ENCODE measurements around the gene ISL1. TPM values are rescaled to one million over a fixed set of nuclear protein-coding genes. Genes with fewer than 3 reads are reported as not detected.

Gene ISL1
- total and polyA plus RNA-seq, 10 donors: 0.04 to 0.27 (median 0.09) TPM; not detected in 7

DNA sequence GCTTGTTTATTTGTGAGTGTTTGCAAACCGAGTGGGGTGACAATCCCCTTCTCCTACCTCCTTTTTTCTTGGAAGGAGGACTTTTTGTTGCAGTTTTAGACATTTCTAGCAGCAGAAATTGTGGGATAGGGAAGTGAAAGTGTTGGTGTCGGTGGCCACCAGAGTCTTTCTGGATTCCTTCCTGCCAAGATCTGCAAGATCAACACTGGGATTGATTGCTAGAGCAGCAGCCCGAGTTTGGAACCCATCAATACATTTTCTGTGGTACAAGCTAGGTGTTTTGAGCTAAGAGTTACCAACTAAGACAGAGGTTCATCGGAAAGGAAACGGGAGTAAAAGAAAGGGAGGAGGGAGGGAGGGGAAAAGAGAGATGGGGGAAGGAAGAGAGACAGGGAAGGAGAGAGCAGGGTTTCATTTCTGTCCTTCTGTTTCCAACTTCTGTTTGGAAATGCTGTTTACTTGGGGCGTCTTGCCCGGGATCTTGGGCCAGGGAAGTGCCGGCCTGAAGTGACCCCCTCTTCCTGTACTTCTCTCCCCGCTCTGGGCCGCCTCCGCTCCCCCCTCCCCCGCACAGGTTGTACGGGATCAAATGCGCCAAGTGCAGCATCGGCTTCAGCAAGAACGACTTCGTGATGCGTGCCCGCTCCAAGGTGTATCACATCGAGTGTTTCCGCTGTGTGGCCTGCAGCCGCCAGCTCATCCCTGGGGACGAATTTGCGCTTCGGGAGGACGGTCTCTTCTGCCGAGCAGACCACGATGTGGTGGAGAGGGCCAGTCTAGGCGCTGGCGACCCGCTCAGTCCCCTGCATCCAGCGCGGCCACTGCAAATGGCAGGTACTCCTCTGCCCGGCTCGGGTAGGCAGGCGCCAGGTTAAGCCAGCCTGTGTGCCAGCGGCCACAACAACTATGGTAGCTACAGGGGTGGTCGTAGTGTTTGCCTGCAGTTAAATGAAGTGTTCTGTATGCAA, 4.0 kb downstream of the ISL1 start:
- WGBS, 5 donors: 3 to 10% (median 9%) methylated on average over 23 to 38 of the region's 38 CpGs
- Histone ChIP-seq H3K4me1 (peaks cover 5 to 27% (median 10%) of the 10 kb centered on the region in 6 donors), H3K36me3 (no peaks in the 10 kb centered on the region), H3K27me3 (replicated peaks in 1 of 7) (peaks cover 0 to 99% (median 77%) of the 10 kb centered on the region in 7 donors), H3K9me3 (peaks cover 0 to 14% (median 0%) of the 10 kb centered on the region in 8 donors), H3K4me3 (peak overlapping the region in 1 of 8 donors; percentile 1), H3K27ac (no peak overlapping the region)
- TF ChIP-seq, protein P1, sequence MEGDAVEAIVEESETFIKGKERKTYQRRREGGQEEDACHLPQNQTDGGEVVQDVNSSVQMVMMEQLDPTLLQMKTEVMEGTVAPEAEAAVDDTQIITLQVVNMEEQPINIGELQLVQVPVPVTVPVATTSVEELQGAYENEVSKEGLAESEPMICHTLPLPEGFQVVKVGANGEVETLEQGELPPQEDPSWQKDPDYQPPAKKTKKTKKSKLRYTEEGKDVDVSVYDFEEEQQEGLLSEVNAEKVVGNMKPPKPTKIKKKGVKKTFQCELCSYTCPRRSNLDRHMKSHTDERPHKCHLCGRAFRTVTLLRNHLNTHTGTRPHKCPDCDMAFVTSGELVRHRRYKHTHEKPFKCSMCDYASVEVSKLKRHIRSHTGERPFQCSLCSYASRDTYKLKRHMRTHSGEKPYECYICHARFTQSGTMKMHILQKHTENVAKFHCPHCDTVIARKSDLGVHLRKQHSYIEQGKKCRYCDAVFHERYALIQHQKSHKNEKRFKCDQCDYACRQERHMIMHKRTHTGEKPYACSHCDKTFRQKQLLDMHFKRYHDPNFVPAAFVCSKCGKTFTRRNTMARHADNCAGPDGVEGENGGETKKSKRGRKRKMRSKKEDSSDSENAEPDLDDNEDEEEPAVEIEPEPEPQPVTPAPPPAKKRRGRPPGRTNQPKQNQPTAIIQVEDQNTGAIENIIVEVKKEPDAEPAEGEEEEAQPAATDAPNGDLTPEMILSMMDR (IDR thresholded peaks at IDR 0.05 in 8 of 11, conservative IDR thresholded peaks at IDR 0.05 in 3 of 11): no peak
- TF ChIP-seq POLR2AphosphoS5 (IDR thresholded peaks at IDR 0.05): no peak
- TF ChIP-seq POLR2A (IDR thresholded peaks at IDR 0.05): no peak
- no peak for DNase-seq
- intact Hi-C loops (cut with DNase I; ENCODE audit: low total_unique reads): no loop called here

DNA sequence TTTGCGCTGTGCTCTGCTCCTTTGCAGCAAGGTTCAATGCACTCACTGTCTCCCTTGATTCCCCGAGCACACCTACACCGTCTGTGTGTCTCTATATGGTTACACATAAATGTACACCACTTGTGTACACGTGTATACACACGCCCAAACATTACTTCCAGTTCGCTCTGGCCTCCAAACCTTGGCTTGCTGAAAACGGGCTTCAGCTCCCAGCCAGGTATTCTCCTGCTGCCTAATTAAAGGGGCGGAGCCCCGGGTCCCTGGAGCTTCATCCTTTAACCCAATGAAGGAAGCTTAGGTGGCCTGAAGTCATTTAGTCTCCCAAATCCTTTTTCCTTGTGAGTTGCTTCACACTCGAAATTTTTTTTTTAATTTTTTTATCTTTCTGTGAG, 4.6 kb downstream of the ISL1 start:
- no peak overlapping the region for H3K27ac ChIP-seq
- no peaks in the 10 kb centered on the region for H3K36me3 ChIP-seq
- no peak for DNase-seq
- TF ChIP-seq, protein P1 (IDR thresholded peaks at IDR 0.05 in 8 of 11, conservative IDR thresholded peaks at IDR 0.05 in 3 of 11): no peak
- TF ChIP-seq POLR2A (IDR thresholded peaks at IDR 0.05) (no peak), POLR2AphosphoS5 (IDR thresholded peaks at IDR 0.05) (no peak)
- peaks cover 4 to 20% (median 5%) of the 10 kb centered on the region in 6 donors for H3K4me1 ChIP-seq
- WGBS, 5 donors: 14 to 28% (median 25%) methylated on average over 10 of the region's 10 CpGs
- peaks cover 0 to 99% (median 70%) of the 10 kb centered on the region in 7 donors for H3K27me3 ChIP-seq (replicated peaks in 1 of 7)
- no peak overlapping the region for H3K4me3 ChIP-seq
- intact Hi-C loops (cut with DNase I; ENCODE audit: low total_unique reads): no loop called here
- H3K9me3 ChIP-seq: peaks cover 0 to 14% (median 0%) of the 10 kb centered on the region in 8 donors

DNA sequence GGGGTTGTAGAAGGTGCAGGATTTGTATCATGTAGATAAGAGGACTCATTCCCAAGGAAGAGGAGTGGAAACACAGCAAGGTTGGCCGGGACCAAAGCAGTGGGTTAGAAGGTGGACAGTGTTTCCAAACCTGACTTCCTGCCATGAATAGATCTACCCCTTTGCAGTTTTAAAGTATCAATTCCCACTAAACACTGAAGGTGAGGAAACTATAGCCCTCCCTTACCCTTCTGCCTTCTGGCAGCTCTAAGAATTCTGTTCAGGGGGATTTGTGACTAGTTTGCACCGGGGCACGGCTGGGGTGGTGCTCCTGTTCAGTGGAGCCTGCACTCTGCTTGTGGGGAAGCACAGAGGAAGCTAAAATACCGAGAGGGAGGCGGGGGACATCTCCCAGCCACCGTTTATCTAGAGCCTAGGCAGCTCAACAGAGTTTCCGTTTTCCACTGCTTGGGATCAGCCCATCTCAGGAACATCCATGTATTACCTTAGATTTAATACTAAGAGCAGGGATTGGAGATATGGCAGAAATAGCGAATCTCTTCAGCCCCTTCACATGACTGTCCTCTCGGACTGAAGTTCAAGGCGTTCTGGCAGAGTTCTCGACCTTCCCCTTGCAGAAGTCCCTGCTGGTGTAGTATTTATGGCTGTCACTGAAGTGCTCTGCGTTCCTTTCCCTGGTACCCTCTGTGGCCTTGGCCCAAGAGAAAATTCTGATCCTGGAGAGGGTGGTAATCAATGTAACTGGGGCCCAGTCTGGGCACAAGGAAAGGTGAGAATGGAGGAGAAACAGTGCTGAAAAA, 5.4 kb downstream of the ISL1 start:
- DNase-seq: no peak
- Histone ChIP-seq H3K4me1 (peaks cover 0 to 12% (median 2%) of the 10 kb centered on the region in 6 donors), H3K27ac (no peak overlapping the region), H3K36me3 (no peaks in the 10 kb centered on the region), H3K27me3 (replicated peaks in 1 of 7) (peaks cover 0 to 98% (median 65%) of the 10 kb centered on the region in 7 donors), H3K4me3 (no peak overlapping the region), H3K9me3 (peaks cover 0 to 9% (median 0%) of the 10 kb centered on the region in 8 donors)
- intact Hi-C loops (cut with DNase I; ENCODE audit: low total_unique reads): no loop called here
- TF ChIP-seq POLR2A (IDR thresholded peaks at IDR 0.05) (no peak), POLR2AphosphoS5 (IDR thresholded peaks at IDR 0.05) (no peak)
- TF ChIP-seq, protein P1 (IDR thresholded peaks at IDR 0.05 in 8 of 11, conservative IDR thresholded peaks at IDR 0.05 in 3 of 11): no peak
- 7 to 23% (median 15%) methylated on average over 12 of the region's 12 CpGs for WGBS, 5 donors

Measured in spleen (tissue), 11 donors.